GM12878 (cell line): ENCODE data around the gene DLEC1. TPM values are rescaled to one million over a fixed set of nuclear protein-coding genes. Genes with fewer than 3 reads are reported as not detected.

Experiments used
- ATAC-seq: fragments of 200-7000 bp; cut with Tn5 transposase; 3 replicates; pipeline ENCODE4 v1.9.1; 2020; ENCODE audit warnings: mild to moderate bottlenecking, moderate library complexity
- BruUV-seq: library from RNA; stranded (reverse); fragments of 400-500 nt; replicated peaks from 2 replicates; lab custom pipeline; 2021; lab: Mats Ljungman, UMichigan
- CTCF ChIA-PET: fragments of 300-600 bp; sonication (Branson Sonifier 250); formaldehyde crosslinking; extraction: SDS; loops from one replicate; lab custom pipeline; 2021; ENCODE audit warnings: inconsistent platforms; lab: Yijun Ruan, JAX
- POLR2A ChIA-PET: fragments of 350-600 bp; formaldehyde crosslinking; extraction: SDS; loops from one replicate; lab custom pipeline; 2021; ENCODE audit warnings: inconsistent platforms; lab: Charles Lee
- RAD21 ChIA-PET: fragments of 300-600 bp; sonication (Branson Sonifier 250); formaldehyde crosslinking; loops from one replicate; lab custom pipeline; 2023; ENCODE audit warnings: antibody characterized with exemption; ENCODE audit not compliant: unreplicated experiment; lab: Charles Lee
- SMC1A ChIA-PET: fragments of 300-600 bp; sonication (Branson Sonifier 250); formaldehyde crosslinking; loops from one replicate; lab custom pipeline; 2023; ENCODE audit not compliant: unreplicated experiment, uncharacterized antibody; lab: Charles Lee
- DNase-seq: peaks from one replicate; pipeline ENCODE4 v3.0.0-alpha.2; 2011; ENCODE audit warnings: low read depth, low spot score
- FAIRE-seq: peaks from 3 replicates; lab custom pipeline; 2011; peaks lifted over from hg19 to GRCh38; lab: Jason Lieb, UNC
- H2AFZ ChIP-seq: 2 replicates; pipeline ENCODE4 v1.6.0; 2011; ENCODE audit warnings: low read depth, low read length, control low read depth; ENCODE audit not compliant: control insufficient read depth
- H3K27ac ChIP-seq: 2 replicates; pipeline ENCODE4 v1.5.1; 2011; ENCODE audit warnings: control low read depth; ENCODE audit not compliant: control insufficient read depth, insufficient read depth
- H3K27me3 ChIP-seq, 2 experiments: replicated peaks in 1 of 2; 2 replicates each; pipeline versions ENCODE4 v1.6.0 to v1.6.1; 2011; ENCODE audit warnings: low read length in 1 of 2; ENCODE audit not compliant: control insufficient read depth in 2 of 2, insufficient read depth in 2 of 2
- H3K36me3 ChIP-seq, 2 experiments: 2 replicates each; pipeline ENCODE4 v1.5.1; 2011; ENCODE audit warnings: low read length in 1 of 2; ENCODE audit not compliant: control insufficient read depth in 2 of 2, insufficient read depth in 2 of 2
- H3K4me1 ChIP-seq: 2 replicates; pipeline ENCODE4 v1.6.1; 2011; ENCODE audit warnings: mild to moderate bottlenecking, low read length, moderate library complexity, mixed read lengths; ENCODE audit not compliant: control insufficient read depth, insufficient read depth
- H3K4me2 ChIP-seq: 2 replicates; pipeline ENCODE4 v1.6.0; 2011; ENCODE audit warnings: control low read depth; ENCODE audit not compliant: control insufficient read depth, insufficient read depth
- H3K4me3 ChIP-seq: fragments of 200-600 bp; sonication (generic); 2 replicates; pipeline ENCODE4 v1.5.1; 2016
- H3K79me2 ChIP-seq: 2 replicates; pipeline ENCODE4 v1.6.0; 2011; ENCODE audit warnings: low read length; ENCODE audit not compliant: control insufficient read depth, insufficient read depth
- H3K9ac ChIP-seq: 2 replicates; pipeline ENCODE4 v1.8.0; 2011; ENCODE audit warnings: low read length, control low read depth, mixed read lengths; ENCODE audit not compliant: control insufficient read depth, insufficient read depth
- H3K9me3 ChIP-seq: replicated peaks from 3 replicates; pipeline ENCODE4 v1.5.1; 2011; ENCODE audit warnings: mild to moderate bottlenecking, low read length; ENCODE audit not compliant: control insufficient read depth, insufficient read depth
- H4K20me1 ChIP-seq: 2 replicates; pipeline ENCODE4 v1.6.0; 2011; ENCODE audit not compliant: control insufficient read depth, insufficient read depth
- ATF3 ChIP-seq: IDR thresholded peaks from 2 replicates; pipeline ENCODE4 v1.6.1; 2011; ENCODE audit warnings: low read depth, mild to moderate bottlenecking, low read length, moderate library complexity, borderline replicate concordance; ENCODE audit errors: extremely low read depth
- BRCA1 ChIP-seq: IDR thresholded peaks from 2 replicates; pipeline ENCODE4 v1.6.1; 2011; ENCODE audit warnings: low read depth, low read length, improper control_type of control experiment
- CBX5 ChIP-seq: sonication (generic); IDR thresholded peaks from 2 replicates; pipeline ENCODE4 v1.6.1; 2016; ENCODE audit warnings: low read depth, moderate library complexity, mild to moderate bottlenecking, inconsistent platforms
- CREB1 ChIP-seq: IDR thresholded peaks from 2 replicates; pipeline ENCODE4 v1.6.1; 2012; ENCODE audit warnings: low read depth, mild to moderate bottlenecking, inconsistent platforms
- CTCF ChIP-seq, 3 experiments: IDR thresholded peaks in 2 of 3; conservative IDR thresholded peaks in 1 of 3; 2 replicates each; pipeline ENCODE4 v1.5.1; 2011; ENCODE audit warnings: low read depth in 3 of 3, low read length in 3 of 3, mild to moderate bottlenecking in 3 of 3, control low read depth in 2 of 3, moderate library complexity in 2 of 3, inconsistent platforms in 1 of 3, mixed read lengths in 1 of 3; ENCODE audit not compliant: control insufficient read depth in 2 of 3, insufficient read depth in 1 of 3; ENCODE audit errors: extremely low read depth in 1 of 3
- HDAC2 ChIP-seq: fragments of 200-600 bp; sonication (generic); IDR thresholded peaks from 2 replicates; pipeline ENCODE4 v1.6.1; 2017
- KDM1A ChIP-seq: fragments of 200-600 bp; sonication (generic); IDR thresholded peaks from 2 replicates; pipeline ENCODE4 v1.6.1; 2016; ENCODE audit warnings: borderline replicate concordance
- NFYB ChIP-seq: IDR thresholded peaks from 2 replicates; pipeline ENCODE4 v1.6.1; 2011; ENCODE audit warnings: low read depth, mild to moderate bottlenecking, low read length, improper control_type of control experiment, moderate library complexity; ENCODE audit not compliant: insufficient read depth
- SMC3 ChIP-seq: IDR thresholded peaks from 2 replicates; pipeline ENCODE4 v1.6.1; 2011; ENCODE audit warnings: low read length, improper control_type of control experiment, borderline replicate concordance
- ZNF24 ChIP-seq: fragments of 450-650 bp; IDR thresholded peaks from 2 replicates; pipeline ENCODE4 v1.6.1; 2017; ENCODE audit warnings: antibody characterized with exemption, mild to moderate bottlenecking
- WGBS: methylation state at CpG from one replicate; pipeline ENCODE4 v1.1.6; 2016; ENCODE audit warnings: low lambda C conversion rate; ENCODE audit not compliant: insufficient replicate concordance, insufficient coverage; ENCODE audit errors: missing lambda C conversion rate; 5-methylcytosine and 5-hydroxymethylcytosine counted together
- in situ Hi-C: fragments of 300-500 bp; cut with MboI; formaldehyde crosslinking; loops from 9 replicates; pipeline ENCODE4 v1.14.3; 2018; ENCODE audit warnings: mixed read lengths
- intact Hi-C: fragments of 100-400 bp; cut with micrococcal nuclease; formaldehyde crosslinking; loops from one replicate; pipeline ENCODE4 v1.14.2; 2022; ENCODE audit not compliant: unreplicated experiment
- polyA plus RNA-seq, 11 experiments: library from polyadenylated mRNA; depleted of rRNA in 4 of 11; unstranded in 6 of 11; stranded (reverse) in 5 of 11; fragments of >200 nt; fragmentation: Nextera tagmentation in 4 of 11; fragmentation: Illumina TruSeq in 1 of 11; extraction: Ambion mirVana in 4 of 11; extraction: Trizol in 1 of 11; gene quantifications; 1 replicate in 1 of 11; 2 replicates in 10 of 11; pipeline versions ENCODE4 v1.2.1 to v1.2.3, GENCODE V29; 2011 to 2016; ENCODE audit warnings: inconsistent platforms in 2 of 11, missing spikeins in 2 of 11, low read depth in 1 of 11
- total RNA-seq, 4 experiments: library from RNA; depleted of rRNA in 3 of 4; stranded (reverse); fragments of >200 nt in 3 of 4; fragmentation: Illumina TruSeq in 1 of 4; extraction: Trizol in 1 of 4; gene quantifications; 2 replicates each; pipeline versions ENCODE4 v1.2.1 to v1.2.3, GENCODE V29; 2013 to 2021

Gene DLEC1
- total and polyA plus RNA-seq, 10 of the 15 experiments (the other 5 are each of a cell fraction or from before 2014, with no cell fraction given), result 0.03 to 0.29 (median 0.07) TPM; not detected in 3

GRCh38 chr3:38167591-38167990 is 128.6 kb downstream of the DLEC1 start:
- Histone ChIP-seq H3K9ac (0 out of 2 replicates have a peak overlapping the region, but pooled peaks have one; percentile 3), H2AFZ (no peak overlapping the region), H3K79me2 (peaks cover 72% of the 10 kb centered on the region), H3K4me1 (peaks cover 5% of the 10 kb centered on the region; the same call in 1 of the 2 replicates), H3K4me2 (peak overlapping the region; percentile 91), H3K36me3 (no peaks in the 10 kb centered on the region), H3K4me3 (peak overlapping the region; percentile 92), H3K9me3 (peaks cover 2% of the 10 kb centered on the region; the same call in 1 of the 3 replicates), H4K20me1 (0 out of 2 replicates have a peak, but pooled peaks cover 5% of the 10 kb centered on the region), H3K27me3 (no peaks in the 10 kb centered on the region), H3K27ac (0 out of 2 replicates have a peak overlapping the region, but pooled peaks have one; percentile 37)
- no TSS peak for BruUV-seq
- FAIRE-seq (no peak), DNase-seq (no peak), ATAC-seq (no peak)
- 91% methylated on average over 4 of the region's 4 CpGs for WGBS
- POLR2A ChIA-PET, result interaction anchor here (0.6 to 6.1 kb wide), 6 partner anchors 10 to 93 kb away, joined by 3 to 146 read pairs (median 4); partner anchors contain the start of genes ACAA1 and MYD88
- TF ChIP-seq KDM1A, result no peak
- in situ Hi-C loops (no loop called here), intact Hi-C loops (loop anchor here (5.0 kb wide), 1 partner anchor 45 kb away; no protein-coding TSS in a partner anchor)
- SMC1A ChIA-PET, result interaction anchor here (0.7 to 5.8 kb wide), 7 partner anchors 10 to 69 kb away, joined by 3 to 92 read pairs (median 6); partner anchors contain the start of genes ACAA1 and MYD88
- RAD21 ChIA-PET, result interaction anchor here (0.7 to 5.5 kb wide), 3 partner anchors 10 to 263 kb away, joined by 3 to 62 read pairs (median 4); partner anchors contain the start of genes ACAA1 and MYD88
- CTCF ChIA-PET, result interaction anchor here (5.4 to 6.1 kb wide), 3 partner anchors 13 to 36 kb away, joined by 39 to 74 read pairs (median 55); partner anchors contain the start of genes ACAA1 and MYD88

- Histone ChIP-seq H3K4me2 (peak overlapping the region; percentile 91), H3K79me2 (peaks cover 80% of the 10 kb centered on the region), H3K27ac (peak overlapping the region; percentile 51), H3K27me3 (no peaks in the 10 kb centered on the region), H3K4me3 (peak overlapping the region; percentile 92), H3K9me3 (no peaks in the 10 kb centered on the region), H3K9ac (0 out of 2 replicates have a peak overlapping the region, but pooled peaks have one; percentile 7), H2AFZ (no peak overlapping the region), H4K20me1 (0 out of 2 replicates have a peak, but pooled peaks cover 8% of the 10 kb centered on the region), H3K36me3 (no peaks in the 10 kb centered on the region), H3K4me1 (peaks cover 13% of the 10 kb centered on the region; the same call in 1 of the 2 replicates)
- FAIRE-seq, result no peak
- no peak for DNase-seq
- no peak for ATAC-seq
- ChIA-PET POLR2A (interaction anchor here (5.8 to 6.1 kb wide), 2 partner anchors 14 to 28 kb away, joined by 100 to 146 read pairs; partner anchors contain the start of genes ACAA1 and MYD88), RAD21 (no interaction called here), SMC1A (interaction anchor here (0.8 to 5.8 kb wide), 2 partner anchors 28 to 128 kb away, joined by 4 to 92 read pairs; partner anchors contain the start of genes ACAA1 and MYD88), CTCF (interaction anchor here (0.6 to 6.1 kb wide), 3 partner anchors 14 to 352 kb away, joined by 3 to 74 read pairs (median 55); partner anchors contain the start of genes ACAA1 and MYD88)
- WGBS, result 86% methylated on average over 4 of the region's 4 CpGs
- intact Hi-C loops, result loop anchor here (5.0 kb wide), 1 partner anchor 44 kb away; no protein-coding TSS in a partner anchor
- in situ Hi-C loops, result no loop called here
- no TSS peak for BruUV-seq
- TF ChIP-seq NFYB, result no peak
- TF ChIP-seq CREB1, result no peak
- no peak for TF ChIP-seq SMC3
- TF ChIP-seq CTCF (IDR thresholded peaks at IDR 0.05 in 2 of 3, conservative IDR thresholded peaks at IDR 0.05 in 1 of 3; ENCODE audit: control insufficient read depth in 2 of 3, extremely low read depth in 1 of 3, insufficient read depth in 1 of 3, low read depth in 3 of 3, low read length in 3 of 3), result no peak
- no peak for TF ChIP-seq CBX5
- no peak for TF ChIP-seq ZNF24
- TF ChIP-seq ATF3, result no peak
- TF ChIP-seq HDAC2, result no peak
- TF ChIP-seq BRCA1, result no peak
Measured at GRCh38 chr3:38168151-38169026, 129.4 kb downstream of the DLEC1 start.
